Trophoblast cell (in vitro differentiated cells and primary cell): ENCODE results near the gene AVL9.
"Not testable (repeated sequence)": the region's sequence is repeated elsewhere in the genome, so short reads cannot be mapped to it uniquely, and the experiment has no call there.

Experiments
- DNase-seq, 2 donors: peaks; one replicate each; pipeline ENCODE4 v3.0.0-alpha.2; 2016
- H2AFZ ChIP-seq: 2 replicates; pipeline ENCODE4 v1.6.1; 2013; ENCODE audit warnings: low read length, moderate library complexity, mild to moderate bottlenecking; ENCODE audit not compliant: insufficient read depth, poor library complexity
- H2AK5ac ChIP-seq: 2 replicates; pipeline ENCODE4 v1.6.1; 2013; ENCODE audit warnings: mild to moderate bottlenecking, low read length
- H2BK120ac ChIP-seq: 2 replicates; pipeline ENCODE4 v1.6.1; 2013; ENCODE audit warnings: low read length, mild to moderate bottlenecking, moderate library complexity; ENCODE audit not compliant: insufficient read depth, poor library complexity
- H2BK12ac ChIP-seq: 2 replicates; pipeline ENCODE4 v1.6.1; 2013; ENCODE audit warnings: mild to moderate bottlenecking, low read length, moderate library complexity
- H2BK5ac ChIP-seq: 2 replicates; pipeline ENCODE4 v1.6.1; 2013; ENCODE audit warnings: low read length, low read depth, moderate library complexity, mild to moderate bottlenecking; ENCODE audit not compliant: poor library complexity
- H3K14ac ChIP-seq: 2 replicates; pipeline ENCODE4 v1.6.1; 2013; ENCODE audit warnings: mild to moderate bottlenecking, low read length
- H3K18ac ChIP-seq: 2 replicates; pipeline ENCODE4 v1.6.1; 2013; ENCODE audit warnings: mild to moderate bottlenecking, low read length
- H3K23ac ChIP-seq: 2 replicates; pipeline ENCODE4 v1.6.1; 2013; ENCODE audit warnings: low read length
- H3K27ac ChIP-seq: 2 replicates; pipeline ENCODE4 v1.5.1; 2013; ENCODE audit warnings: low read depth, mild to moderate bottlenecking, inconsistent platforms, low read length, moderate library complexity
- H3K27me3 ChIP-seq: 2 replicates; pipeline ENCODE4 v1.6.1; 2013; ENCODE audit warnings: inconsistent platforms, mild to moderate bottlenecking, low read length, moderate library complexity; ENCODE audit not compliant: insufficient read depth
- H3K36me3 ChIP-seq, 2 experiments: 1 replicate in 1 of 2; 2 replicates in 1 of 2; pipeline ENCODE4 v1.6.1; 2013; ENCODE audit warnings: low read length in 2 of 2, mild to moderate bottlenecking in 2 of 2, moderate library complexity in 1 of 2; ENCODE audit not compliant: insufficient read depth in 2 of 2, control insufficient read depth in 1 of 2
- H3K4ac ChIP-seq: 2 replicates; pipeline ENCODE4 v1.6.1; 2013; ENCODE audit warnings: low read depth, mild to moderate bottlenecking, low read length, moderate library complexity
- H3K4me1 ChIP-seq, 2 experiments: 1 replicate in 1 of 2; 2 replicates in 1 of 2; pipeline ENCODE4 v1.6.1; 2013; ENCODE audit warnings: low read length in 2 of 2, mild to moderate bottlenecking in 2 of 2, moderate library complexity in 1 of 2; ENCODE audit not compliant: insufficient read depth in 2 of 2, control insufficient read depth in 1 of 2
- H3K4me2 ChIP-seq: 2 replicates; pipeline ENCODE4 v1.6.1; 2013; ENCODE audit warnings: inconsistent platforms, mild to moderate bottlenecking, low read length, moderate library complexity
- H3K4me3 ChIP-seq: 2 replicates; pipeline ENCODE4 v1.5.1; 2013; ENCODE audit warnings: mild to moderate bottlenecking, low read depth, low read length, inconsistent platforms
- H3K79me1 ChIP-seq: one replicate; pipeline ENCODE4 v1.6.1; 2013; ENCODE audit warnings: low read length
- H3K79me2 ChIP-seq: 2 replicates; pipeline ENCODE4 v1.6.1; 2013; ENCODE audit warnings: low read length, mild to moderate bottlenecking; ENCODE audit not compliant: control insufficient read depth, insufficient read depth, poor library complexity
- H3K9ac ChIP-seq: 2 replicates; pipeline ENCODE4 v1.6.1; 2013; ENCODE audit warnings: mild to moderate bottlenecking, low read length
- H3K9me3 ChIP-seq: 2 replicates; pipeline ENCODE4 v1.6.1; 2013; ENCODE audit warnings: low read depth, mild to moderate bottlenecking, control low read depth, inconsistent platforms, low read length; ENCODE audit not compliant: insufficient read depth
- H4K12ac ChIP-seq: 2 replicates; pipeline ENCODE4 v1.6.1; 2013; ENCODE audit warnings: low read depth, mild to moderate bottlenecking, low read length, moderate library complexity
- H4K8ac ChIP-seq: 2 replicates; pipeline ENCODE4 v1.6.1; 2013; ENCODE audit warnings: low read depth, mild to moderate bottlenecking, low read length, moderate library complexity
- H4K91ac ChIP-seq: one replicate; pipeline ENCODE4 v1.6.1; 2013; ENCODE audit warnings: low read depth, mild to moderate bottlenecking, low read length, moderate library complexity
- WGBS: extraction: QIAGEN DNeasy Blood & Tissue Kit; methylation state at CpG from one replicate; pipeline ENCODE4 v1.1.7; 2013; ENCODE audit warnings: missing lambda C conversion rate; ENCODE audit not compliant: insufficient read length, insufficient coverage; ENCODE audit errors: extremely low coverage; 5-methylcytosine and 5-hydroxymethylcytosine counted together

AVL9 gene

DNA sequence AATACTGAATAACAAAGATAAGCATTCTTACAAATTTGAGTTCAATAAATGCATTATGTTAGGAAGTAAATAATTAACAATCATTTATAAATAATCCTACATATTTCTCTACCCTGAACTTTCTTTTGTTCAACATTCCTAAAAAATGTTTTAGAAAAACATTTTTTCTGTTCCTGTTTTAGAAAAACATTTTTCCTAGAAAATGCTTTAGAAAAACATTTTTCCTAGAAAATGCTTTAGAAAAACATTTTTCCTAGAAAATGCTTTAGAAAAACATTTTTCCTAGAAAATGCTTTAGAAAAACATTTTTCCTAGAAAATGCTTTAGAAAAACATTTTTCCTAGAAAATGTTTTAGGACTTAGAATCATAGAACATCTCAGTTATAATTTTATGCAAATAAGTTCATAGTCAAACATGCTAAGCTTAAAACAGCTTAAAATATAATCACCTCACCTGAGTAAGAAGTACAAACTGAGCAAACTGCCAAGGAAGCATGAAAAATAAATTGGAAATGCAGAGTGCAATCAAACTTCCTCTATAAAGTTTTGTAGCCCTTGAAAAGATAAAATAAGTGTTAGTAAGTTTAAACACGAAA is 139.6 kb downstream of the AVL9 start:
- H3K4me2 ChIP-seq, H3K18ac ChIP-seq, H3K27me3 ChIP-seq, H2BK5ac ChIP-seq, H2AK5ac ChIP-seq, H4K12ac ChIP-seq, DNase-seq, H3K14ac ChIP-seq, H2BK12ac ChIP-seq, H3K9ac ChIP-seq, H3K4me3 ChIP-seq, H3K4ac ChIP-seq, H2BK120ac ChIP-seq, H3K79me2 ChIP-seq, H3K79me1 ChIP-seq, H4K8ac ChIP-seq, H4K91ac ChIP-seq, H3K4me1 ChIP-seq, H3K9me3 ChIP-seq, H3K36me3 ChIP-seq, H3K23ac ChIP-seq, H2AFZ ChIP-seq, H3K27ac ChIP-seq: not testable (repeated sequence)
- WGBS = no CpG with 5 or more reads among the region's 1 CpG

DNA sequence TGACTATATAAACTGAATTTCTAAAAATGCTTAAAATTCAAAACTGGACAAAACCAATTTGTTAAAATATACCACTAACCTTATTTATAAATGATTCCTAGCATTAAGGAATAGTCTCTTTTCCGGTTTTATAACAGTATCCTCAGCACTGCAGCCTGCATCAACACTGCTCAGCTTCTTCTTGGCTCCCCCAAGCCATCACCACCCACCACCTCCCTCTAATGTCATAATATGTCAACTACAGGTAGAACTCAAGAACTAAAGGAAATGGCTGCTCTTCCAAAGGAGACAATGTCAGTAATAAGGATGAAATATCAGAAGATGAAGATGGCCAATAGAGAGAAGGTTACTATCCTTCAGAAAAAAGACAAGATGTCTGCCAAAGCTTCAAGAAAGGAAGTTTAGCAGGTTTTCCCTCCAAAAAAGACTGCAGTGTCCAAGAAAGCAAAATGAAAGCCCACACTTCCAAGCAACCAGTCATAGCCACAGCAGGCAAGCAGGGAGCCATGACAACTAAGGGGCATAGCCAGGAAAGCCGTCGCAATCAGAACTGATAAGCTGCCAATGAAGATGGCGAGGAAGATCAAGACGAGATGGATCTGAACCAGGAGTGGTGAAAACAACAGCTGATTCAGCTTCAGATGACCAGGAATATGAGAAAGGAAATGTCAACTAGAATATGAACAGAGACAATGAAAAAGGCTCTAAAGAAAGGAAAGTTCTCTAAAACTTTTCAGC is 141.6 kb downstream of the AVL9 start:
- H3K14ac ChIP-seq, H3K4me3 ChIP-seq: not testable (repeated sequence)

DNA sequence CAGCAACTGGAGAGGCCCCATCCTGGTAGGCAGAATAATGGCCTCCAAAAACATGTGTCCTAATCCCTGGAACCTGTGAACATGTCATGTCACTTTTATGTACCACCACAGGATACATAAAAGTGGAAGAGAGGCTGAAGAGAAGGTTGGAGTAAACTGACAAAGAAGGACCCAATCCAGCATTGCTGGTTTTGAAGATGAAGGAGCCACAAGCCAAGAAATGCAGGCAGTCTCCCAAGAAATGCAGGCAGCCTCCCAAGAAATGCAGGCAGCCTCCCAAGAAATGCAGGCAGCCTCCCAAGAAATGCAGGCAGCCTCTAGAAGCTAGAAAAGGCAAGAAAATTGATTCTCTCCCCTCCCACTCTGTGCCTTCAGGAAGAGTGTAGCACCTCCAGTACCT is 142.3 kb downstream of the AVL9 start:
- not testable (repeated sequence) for H3K9ac ChIP-seq, H3K9me3 ChIP-seq, H3K18ac ChIP-seq, H2BK120ac ChIP-seq, DNase-seq, H3K27me3 ChIP-seq, H3K36me3 ChIP-seq, H3K4me1 ChIP-seq, H2AK5ac ChIP-seq, H4K91ac ChIP-seq, H3K79me2 ChIP-seq, H2BK12ac ChIP-seq, H3K14ac ChIP-seq, H4K8ac ChIP-seq, H3K79me1 ChIP-seq, H3K27ac ChIP-seq, H3K4me2 ChIP-seq, H2AFZ ChIP-seq, H3K4ac ChIP-seq, H4K12ac ChIP-seq, H2BK5ac ChIP-seq, H3K4me3 ChIP-seq, H3K23ac ChIP-seq

More for the DNA sequence above, 141.6 kb downstream of the AVL9 start:
- not testable (repeated sequence) for H2BK120ac ChIP-seq, H3K79me2 ChIP-seq, H3K27ac ChIP-seq, H2BK12ac ChIP-seq, H2AFZ ChIP-seq, H4K91ac ChIP-seq, H3K4me2 ChIP-seq, H2BK5ac ChIP-seq, H3K9me3 ChIP-seq, H3K4ac ChIP-seq, H4K12ac ChIP-seq, H3K27me3 ChIP-seq, H3K23ac ChIP-seq, H3K36me3 ChIP-seq, DNase-seq, H3K79me1 ChIP-seq, H4K8ac ChIP-seq, H3K4me1 ChIP-seq, H3K18ac ChIP-seq, H3K9ac ChIP-seq, H2AK5ac ChIP-seq
- no CpG with 5 or more reads among the region's 5 CpGs for WGBS
